ENCODE measurements around the gene TRAK1.

DNA sequence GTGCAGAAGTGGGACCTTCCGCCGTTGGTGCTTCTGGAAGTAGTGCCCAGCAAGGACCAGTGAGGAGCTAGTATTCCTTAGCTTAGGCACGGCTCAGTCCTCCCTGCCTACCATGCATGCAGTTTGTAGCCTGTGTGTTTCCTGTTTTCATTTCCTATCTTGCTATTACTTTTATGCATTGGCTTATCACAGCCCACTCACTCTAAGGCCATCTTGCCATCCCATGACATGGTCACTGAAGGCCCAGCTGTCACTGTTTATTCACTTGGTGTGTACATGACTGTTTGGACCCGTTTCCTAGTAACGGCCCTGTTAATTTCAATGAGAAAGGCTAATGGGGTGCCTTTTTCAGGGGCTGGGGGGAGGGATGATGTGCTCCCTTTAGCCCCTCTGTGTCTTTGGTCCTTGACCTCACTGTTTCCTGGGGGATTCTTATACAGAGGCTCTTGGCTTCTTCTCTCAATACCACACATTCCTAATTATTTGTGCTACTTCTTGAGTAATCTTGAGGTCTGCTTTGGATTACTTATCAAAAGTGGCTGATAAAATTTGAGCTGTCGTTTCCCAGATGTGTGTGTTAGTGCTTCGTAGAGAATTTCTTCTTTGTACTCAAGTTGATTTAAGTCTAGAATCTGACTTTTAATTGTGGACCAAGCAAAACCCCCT, 24.5 kb upstream of the TRAK1 start:
- TF ChIP-seq, protein P1, sequence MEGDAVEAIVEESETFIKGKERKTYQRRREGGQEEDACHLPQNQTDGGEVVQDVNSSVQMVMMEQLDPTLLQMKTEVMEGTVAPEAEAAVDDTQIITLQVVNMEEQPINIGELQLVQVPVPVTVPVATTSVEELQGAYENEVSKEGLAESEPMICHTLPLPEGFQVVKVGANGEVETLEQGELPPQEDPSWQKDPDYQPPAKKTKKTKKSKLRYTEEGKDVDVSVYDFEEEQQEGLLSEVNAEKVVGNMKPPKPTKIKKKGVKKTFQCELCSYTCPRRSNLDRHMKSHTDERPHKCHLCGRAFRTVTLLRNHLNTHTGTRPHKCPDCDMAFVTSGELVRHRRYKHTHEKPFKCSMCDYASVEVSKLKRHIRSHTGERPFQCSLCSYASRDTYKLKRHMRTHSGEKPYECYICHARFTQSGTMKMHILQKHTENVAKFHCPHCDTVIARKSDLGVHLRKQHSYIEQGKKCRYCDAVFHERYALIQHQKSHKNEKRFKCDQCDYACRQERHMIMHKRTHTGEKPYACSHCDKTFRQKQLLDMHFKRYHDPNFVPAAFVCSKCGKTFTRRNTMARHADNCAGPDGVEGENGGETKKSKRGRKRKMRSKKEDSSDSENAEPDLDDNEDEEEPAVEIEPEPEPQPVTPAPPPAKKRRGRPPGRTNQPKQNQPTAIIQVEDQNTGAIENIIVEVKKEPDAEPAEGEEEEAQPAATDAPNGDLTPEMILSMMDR (IDR thresholded peaks at IDR 0.05; ENCODE audit: poor library complexity), result no peak
- TF ChIP-seq EZH2phosphoT487 (IDR thresholded peaks at IDR 0.05; ENCODE audit: low read depth, severe bottlenecking, unreplicated experiment) (no peak), EZH2 (IDR thresholded peaks at IDR 0.05; ENCODE audit: borderline replicate concordance) (no peak)
